OCI-LY3 (cell line): ENCODE data around the gene ADARB1.

Source experiments
- CTCF ChIP-seq: fragments of 200-600, 300-600 bp; sonication (generic); IDR thresholded peaks from 2 replicates; pipeline ENCODE4 v1.5.1; 2014; ENCODE audit warnings: antibody characterized with exemption, low read length, low read depth
- EZH2phosphoT487 ChIP-seq: fragments of 200-600 bp; shearing (Covaris generic); IDR thresholded peaks from 2 replicates; pipeline ENCODE4 v1.6.1; 2018; ENCODE audit warnings: antibody characterized with exemption, mixed run types, low read depth

GRCh38 chr21:45186709-45187108, 112.3 kb downstream of the ADARB1 start:
- TF ChIP-seq CTCF = no peak
- TF ChIP-seq EZH2phosphoT487 = no peak
